Measurements from ENCODE around the gene KCTD1. TPM values are rescaled to one million over a fixed set of nuclear protein-coding genes. Genes with fewer than 3 reads are reported as not detected.

Gene KCTD1
- total and polyA plus RNA-seq, 2 of the 8 experiments (the other 6 are each of a cell fraction or from before 2014, with no cell fraction given) = 7.7 to 14.0 TPM

DNA sequence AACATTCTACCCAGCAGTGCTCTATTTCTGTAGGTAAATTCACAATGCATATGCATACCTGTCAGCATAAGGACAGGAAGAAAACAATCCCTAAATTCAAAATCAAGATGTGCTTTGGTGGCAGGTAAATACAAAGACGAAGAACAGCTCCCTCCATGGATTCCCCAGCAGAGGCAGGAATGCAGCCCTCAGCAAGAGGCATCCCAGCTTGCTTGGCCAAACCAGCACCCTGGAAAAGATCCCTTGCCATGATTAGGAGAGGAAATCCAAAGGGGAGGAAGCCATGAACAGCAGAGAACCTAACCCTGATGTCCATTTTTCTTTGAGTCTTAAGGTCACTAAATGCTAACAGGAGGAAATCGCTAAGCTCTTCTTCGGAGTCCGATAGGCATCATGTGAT lies 91.2 kb downstream of the KCTD1 start:
- no peak for FAIRE-seq
- POLR2A ChIA-PET (ENCODE audit: partially characterized antibody) = no interaction called here
- Histone ChIP-seq H4K91ac (replicated peaks; ENCODE audit: insufficient read length, low read length) (no peak overlapping the region), H3K27me3 (replicated peaks in 1 of 4; ENCODE audit: control insufficient read depth in 3 of 4, extremely low read depth in 1 of 4, insufficient read depth in 3 of 4, low read length in 3 of 4) (peaks cover 0 to 7% (median 5%) of the 10 kb centered on the region in 4 experiments; a peak in 3 of 7 replicates), H3K79me2 (ENCODE audit: control insufficient read depth in 1 of 2, insufficient read depth in 2 of 2, low read length in 2 of 2) (no peaks in the 10 kb centered on the region), H2BK15ac (ENCODE audit: low read length) (no peak overlapping the region), H3K56ac (replicated peaks; ENCODE audit: insufficient read length, low read depth, low read length) (no peak overlapping the region), H2BK12ac (ENCODE audit: low read depth, low read length) (no peak overlapping the region; the same call in 1 of the 2 replicates), H3K9ac (replicated peaks in 1 of 4; ENCODE audit: extremely low read depth in 1 of 4, low read depth in 3 of 4, low read length in 3 of 4) (no peak overlapping the region), H4K20me1 (replicated peaks in 1 of 2; ENCODE audit: control insufficient read depth in 1 of 2, insufficient read depth in 2 of 2, low read length in 2 of 2) (no peaks in the 10 kb centered on the region), H3K4me2 (ENCODE audit: insufficient read depth in 1 of 2, low read depth in 2 of 2, low read length in 2 of 2) (0 out of 4 replicates have a peak overlapping the region, but pooled peaks have one; percentile 3 to 9), H3K23ac (ENCODE audit: insufficient read length) (no peak overlapping the region), H3K18ac (ENCODE audit: extremely low read depth, low read length) (no peak overlapping the region), H3K36me3 (ENCODE audit: control insufficient read depth in 2 of 4, insufficient read depth in 4 of 4, low read length in 3 of 4) (peaks cover 0 to 3% (median 0%) of the 10 kb centered on the region in 4 experiments; a peak in 2 of 8 replicates), H3K14ac (ENCODE audit: insufficient read length) (no peak overlapping the region), H3K27ac (ENCODE audit: low read depth, low read length) (no peak overlapping the region), H2BK5ac (ENCODE audit: low read depth, low read length) (no peak overlapping the region), H4K5ac (ENCODE audit: insufficient read length, low read depth, low read length) (no peak overlapping the region), H3K4ac (replicated peaks; ENCODE audit: insufficient read length, low read depth, low read length) (no peak overlapping the region), H3K79me1 (ENCODE audit: low read depth, low read length) (no peaks in the 10 kb centered on the region), H3K23me2 (ENCODE audit: low read depth, low read length) (no peaks in the 10 kb centered on the region), H2BK120ac (replicated peaks; ENCODE audit: low read depth, low read length) (no peak overlapping the region), H3K4me3 (ENCODE audit: extremely low read depth in 1 of 4, insufficient read depth in 2 of 4, low read depth in 3 of 4, low read length in 4 of 4) (no peak overlapping the region), H3K9me3 (ENCODE audit: insufficient read depth in 2 of 2, low read depth in 1 of 2, low read length in 1 of 2) (no peaks in the 10 kb centered on the region), H3K4me1 (replicated peaks in 1 of 4; ENCODE audit: control insufficient read depth in 3 of 4, insufficient read depth in 4 of 4, low read length in 3 of 4) (peaks cover 3 to 7% (median 6%) of the 10 kb centered on the region in 4 experiments; a peak in 6 of 7 replicates), H2AFZ (ENCODE audit: low read length) (no peak overlapping the region), H4K8ac (ENCODE audit: extremely low read depth, insufficient read depth, low read length) (no peak overlapping the region), H2AK5ac (ENCODE audit: low read depth, low read length) (no peak overlapping the region), H2BK20ac (ENCODE audit: low read length) (no peak overlapping the region)
- TF ChIP-seq NRF1 (IDR thresholded peaks at IDR 0.05; ENCODE audit: low read depth, low read length) (no peak), CHD1 (IDR thresholded peaks at IDR 0.05; ENCODE audit: low read depth, low read length) (no peak), BRCA1 (IDR thresholded peaks at IDR 0.05; ENCODE audit: low read depth, low read length) (no peak), HDAC2 (IDR thresholded peaks at IDR 0.05; ENCODE audit: borderline replicate concordance in 1 of 2, low read depth in 2 of 2, low read length in 2 of 2) (no peak), TEAD4 (IDR thresholded peaks at IDR 0.05; ENCODE audit: low read depth, low read length) (peak; percentile 75), BACH1 (IDR thresholded peaks at IDR 0.05; ENCODE audit: low read length) (no peak), POLR2AphosphoS5 (IDR thresholded peaks at IDR 0.05; ENCODE audit: low read depth, low read length) (no peak), JUND (IDR thresholded peaks at IDR 0.05; ENCODE audit: low read length) (no peak)
- WGBS, 2 experiments (ENCODE audit: extremely low coverage in 1 of 2, insufficient coverage in 1 of 2, insufficient read length in 1 of 2, insufficient replicate concordance in 2 of 2, low coverage in 1 of 2, low lambda C conversion rate in 2 of 2, missing lambda C conversion rate in 1 of 2) = 82% methylated on average over 4 of the region's 4 CpGs; no CpG with 5 or more reads in 1 of the 2 experiments
- no peak for DNase-seq (ENCODE audit: low read depth in 1 of 2, low spot score in 2 of 2)
- CTCF ChIA-PET (ENCODE audit: partially characterized antibody) = interaction anchor here (0.7 to 4.8 kb wide), 25 partner anchors 9 to 214 kb away, joined by 3 to 22 read pairs (median 5); partner anchors contain the start of gene KCTD1

Measured in H1 (cell line).